Measurements from ENCODE around the gene NME3.
A peak's percentile ranks its signal among the peaks of the same experiment; 100 is the strongest.

- TF ChIP-seq, protein P1, sequence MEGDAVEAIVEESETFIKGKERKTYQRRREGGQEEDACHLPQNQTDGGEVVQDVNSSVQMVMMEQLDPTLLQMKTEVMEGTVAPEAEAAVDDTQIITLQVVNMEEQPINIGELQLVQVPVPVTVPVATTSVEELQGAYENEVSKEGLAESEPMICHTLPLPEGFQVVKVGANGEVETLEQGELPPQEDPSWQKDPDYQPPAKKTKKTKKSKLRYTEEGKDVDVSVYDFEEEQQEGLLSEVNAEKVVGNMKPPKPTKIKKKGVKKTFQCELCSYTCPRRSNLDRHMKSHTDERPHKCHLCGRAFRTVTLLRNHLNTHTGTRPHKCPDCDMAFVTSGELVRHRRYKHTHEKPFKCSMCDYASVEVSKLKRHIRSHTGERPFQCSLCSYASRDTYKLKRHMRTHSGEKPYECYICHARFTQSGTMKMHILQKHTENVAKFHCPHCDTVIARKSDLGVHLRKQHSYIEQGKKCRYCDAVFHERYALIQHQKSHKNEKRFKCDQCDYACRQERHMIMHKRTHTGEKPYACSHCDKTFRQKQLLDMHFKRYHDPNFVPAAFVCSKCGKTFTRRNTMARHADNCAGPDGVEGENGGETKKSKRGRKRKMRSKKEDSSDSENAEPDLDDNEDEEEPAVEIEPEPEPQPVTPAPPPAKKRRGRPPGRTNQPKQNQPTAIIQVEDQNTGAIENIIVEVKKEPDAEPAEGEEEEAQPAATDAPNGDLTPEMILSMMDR (IDR thresholded peaks at IDR 0.05): peak; percentile 85
- no peak for TF ChIP-seq EZH2 (IDR thresholded peaks at IDR 0.05)
Observed at GRCh38 chr16:1772908-1773702, 1.8 kb upstream of the NME3 start, which contains the start of gene MRPS34.

All from neural progenitor cell (in vitro differentiated cells).